Body of pancreas (tissue), 4 donors: ENCODE results near the gene SGCD. TPM values are rescaled to one million over a fixed set of nuclear protein-coding genes. Genes with fewer than 3 reads are reported as not detected.

ENCODE experiments used
- ATAC-seq: fragments of 150-250 bp; one replicate; pipeline ENCODE4 v1.9.1; 2016
- DNase-seq, 4 donors: peaks; one replicate each; pipeline ENCODE4 v3.0.0-alpha.2; 2019
- H3K27ac ChIP-seq, 4 donors: fragments of 200-600 bp; sonication (generic); 1 replicate in 3 of 4; 2 replicates in 1 of 4; pipeline versions ENCODE4 v1.5.1 to v1.6.1; 2016 to 2019; ENCODE audit warnings: mild to moderate bottlenecking in 1 of 4, mixed read lengths in 1 of 4, moderate library complexity in 1 of 4
- H3K27me3 ChIP-seq, 2 donors: fragments of 200-600 bp; sonication (generic); one replicate each; pipeline ENCODE4 v1.6.0; 2016; ENCODE audit warnings: mild to moderate bottlenecking in 1 of 2
- H3K36me3 ChIP-seq, 2 donors: fragments of 200-600 bp; sonication (generic); replicated peaks in 1 of 2; 2 replicates each; pipeline ENCODE4 v1.5.1; 2016; ENCODE audit warnings: low read depth in 2 of 2; ENCODE audit not compliant: insufficient read depth in 1 of 2
- H3K4me1 ChIP-seq: fragments of 200-600 bp; sonication (generic); one replicate; pipeline ENCODE4 v1.6.0; 2016
- H3K4me3 ChIP-seq, 2 donors: fragments of 200-600 bp; sonication (generic); 1 replicate in 1 of 2; 2 replicates in 1 of 2; pipeline ENCODE4 v1.5.1; 2016 to 2019
- H3K9me3 ChIP-seq, 3 donors: fragments of 200-600 bp; sonication (generic); 1 replicate in 2 of 3; 2 replicates in 1 of 3; pipeline ENCODE4 v1.5.1; 2016
- POLR2A ChIP-seq, 3 donors: fragments of 450-650 bp; IDR thresholded peaks; one replicate each; pipeline ENCODE4 v1.6.1; 2016; ENCODE audit warnings: antibody characterized with exemption in 3 of 3, mild to moderate bottlenecking in 2 of 3
- WGBS, 2 donors: methylation state at CpG; one replicate each; pipeline ENCODE4 v1.1.5; 2017; 5-methylcytosine and 5-hydroxymethylcytosine counted together
- intact Hi-C: fragments of 100-400 bp; cut with DNase I; formaldehyde crosslinking; loops from one replicate; pipeline ENCODE4 v1.15.1; 2023
- total RNA-seq, 2 donors: library from RNA; depleted of rRNA; stranded (reverse); fragments of >200 nt; gene quantifications; one replicate each; pipeline ENCODE4 v1.1.0, GENCODE V29; 2016
- TF ChIP-seq, protein P1 (sequence below), 7 experiments: fragments of 450-650 bp in 4 of 7; fragments of 200-600 bp in 3 of 7; sonication (generic) in 3 of 7; IDR thresholded peaks; one replicate each; pipeline ENCODE4 v1.5.1; 2016 to 2019; ENCODE audit warnings: antibody characterized with exemption in 7 of 7

The SGCD gene
- total RNA-seq, 2 donors from 2014 or later, result 0.66 to 2.6 TPM

DNA sequence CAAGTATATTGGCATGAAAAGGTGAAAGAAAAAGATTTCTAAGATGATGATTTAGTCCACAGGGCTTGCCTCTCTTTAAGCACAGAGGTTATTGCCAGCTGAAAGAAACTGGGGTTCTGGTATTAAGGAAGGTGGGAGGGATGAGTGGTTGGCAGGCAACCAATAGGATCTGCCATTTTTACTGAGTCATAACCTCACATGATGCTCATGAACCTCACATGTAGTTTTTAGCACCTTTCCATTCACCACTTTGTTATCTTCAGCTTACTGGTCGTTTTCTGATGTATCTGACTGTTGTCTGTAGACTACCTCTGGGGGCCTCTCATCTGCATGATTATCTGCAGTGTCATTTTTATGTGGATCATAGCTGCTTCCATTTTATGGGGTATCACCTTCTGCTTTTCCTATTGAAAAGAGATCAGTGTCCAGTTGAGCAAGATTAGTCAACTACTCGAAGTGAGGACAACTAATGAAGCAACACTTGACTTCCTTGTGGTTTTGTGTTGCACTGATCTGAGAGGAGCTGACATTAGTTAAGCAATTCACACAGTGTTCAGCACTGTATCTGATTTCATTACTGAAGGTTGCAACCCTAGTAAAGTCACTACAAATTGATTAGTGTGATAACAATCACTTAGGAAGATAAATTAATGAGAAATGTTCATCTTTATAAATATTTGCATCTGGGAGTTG is 186.3 kb downstream of the SGCD start:
- Histone ChIP-seq H3K9me3 (no peaks in the 10 kb centered on the region), H3K4me1 (no peaks in the 10 kb centered on the region), H3K4me3 (no peak overlapping the region), H3K27me3 (no peaks in the 10 kb centered on the region), H3K36me3 (no peaks in the 10 kb centered on the region), H3K27ac (no peak overlapping the region)
- 18 to 26% methylated on average over 2 of the region's 2 CpGs for WGBS, 2 donors
- TF ChIP-seq, protein P1, sequence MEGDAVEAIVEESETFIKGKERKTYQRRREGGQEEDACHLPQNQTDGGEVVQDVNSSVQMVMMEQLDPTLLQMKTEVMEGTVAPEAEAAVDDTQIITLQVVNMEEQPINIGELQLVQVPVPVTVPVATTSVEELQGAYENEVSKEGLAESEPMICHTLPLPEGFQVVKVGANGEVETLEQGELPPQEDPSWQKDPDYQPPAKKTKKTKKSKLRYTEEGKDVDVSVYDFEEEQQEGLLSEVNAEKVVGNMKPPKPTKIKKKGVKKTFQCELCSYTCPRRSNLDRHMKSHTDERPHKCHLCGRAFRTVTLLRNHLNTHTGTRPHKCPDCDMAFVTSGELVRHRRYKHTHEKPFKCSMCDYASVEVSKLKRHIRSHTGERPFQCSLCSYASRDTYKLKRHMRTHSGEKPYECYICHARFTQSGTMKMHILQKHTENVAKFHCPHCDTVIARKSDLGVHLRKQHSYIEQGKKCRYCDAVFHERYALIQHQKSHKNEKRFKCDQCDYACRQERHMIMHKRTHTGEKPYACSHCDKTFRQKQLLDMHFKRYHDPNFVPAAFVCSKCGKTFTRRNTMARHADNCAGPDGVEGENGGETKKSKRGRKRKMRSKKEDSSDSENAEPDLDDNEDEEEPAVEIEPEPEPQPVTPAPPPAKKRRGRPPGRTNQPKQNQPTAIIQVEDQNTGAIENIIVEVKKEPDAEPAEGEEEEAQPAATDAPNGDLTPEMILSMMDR (IDR thresholded peaks at IDR 0.05), result no peak
- no peak for TF ChIP-seq POLR2A (IDR thresholded peaks at IDR 0.05)
- intact Hi-C loops, result no loop called here
- no peak for DNase-seq
- ATAC-seq, result no peak

DNA sequence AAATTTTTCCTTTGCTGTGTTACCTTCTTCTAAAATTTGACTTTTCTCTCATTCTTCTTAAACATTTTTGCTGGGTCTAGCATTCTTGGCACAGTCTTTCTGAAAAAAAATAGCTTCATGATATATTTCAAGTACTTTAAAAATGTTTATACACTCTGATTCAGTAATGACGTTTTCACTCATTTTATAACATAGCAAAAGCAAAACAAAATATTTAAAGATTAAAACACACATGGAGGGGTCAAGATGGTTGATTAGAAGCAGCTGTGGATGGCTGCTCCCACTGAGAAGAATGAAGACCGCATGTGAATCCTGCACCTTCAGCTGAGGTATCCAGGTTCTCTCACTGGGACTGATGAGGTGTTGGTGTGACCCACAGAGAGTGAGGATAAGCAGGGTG is 188.2 kb downstream of the SGCD start:
- intact Hi-C loops, result no loop called here
- DNase-seq (no peak), ATAC-seq (no peak)
- H3K4me1 ChIP-seq, result no peaks in the 10 kb centered on the region
- H3K27me3 ChIP-seq, result no peaks in the 10 kb centered on the region
- TF ChIP-seq, protein P1 (IDR thresholded peaks at IDR 0.05), result no peak
- TF ChIP-seq POLR2A (IDR thresholded peaks at IDR 0.05), result no peak
- no peaks in the 10 kb centered on the region for H3K36me3 ChIP-seq
- WGBS, 2 donors, result 40 to 49% methylated on average over 2 of the region's 2 CpGs
- H3K4me3 ChIP-seq, result no peak overlapping the region
- no peaks in the 10 kb centered on the region for H3K9me3 ChIP-seq
- H3K27ac ChIP-seq, result no peak overlapping the region

DNA sequence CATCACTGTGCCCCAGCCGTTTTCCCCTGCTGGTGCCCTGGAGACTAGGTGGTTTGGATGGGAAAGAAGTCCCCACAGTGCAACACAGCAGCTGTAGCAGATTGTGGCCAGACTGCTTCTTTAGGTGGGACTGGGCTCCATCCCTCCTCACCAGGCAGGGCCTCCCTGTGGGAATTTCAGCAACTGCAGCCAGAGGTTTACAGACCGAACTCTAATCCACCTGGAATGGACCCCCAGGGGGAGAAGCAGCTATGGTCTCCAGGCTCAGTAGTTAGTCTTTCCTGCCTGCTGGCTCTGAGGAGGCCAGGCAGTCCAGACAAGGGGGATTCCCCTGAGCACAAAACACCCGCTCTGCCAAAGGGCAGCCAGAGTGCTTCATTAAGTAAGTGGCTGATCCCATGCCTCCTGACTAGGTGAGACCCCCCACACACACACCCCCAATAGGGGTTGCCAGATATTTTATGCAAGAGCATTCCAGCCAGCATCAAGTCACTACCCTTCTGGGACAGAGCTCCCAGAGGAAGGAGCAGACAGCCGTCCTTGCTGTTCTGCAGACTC is 188.9 kb downstream of the SGCD start:
- Histone ChIP-seq H3K36me3 (no peaks in the 10 kb centered on the region), H3K9me3 (no peaks in the 10 kb centered on the region), H3K27ac (no peak overlapping the region), H3K4me3 (no peak overlapping the region), H3K4me1 (no peaks in the 10 kb centered on the region), H3K27me3 (no peaks in the 10 kb centered on the region)
- ATAC-seq (no peak), DNase-seq (no peak)
- intact Hi-C loops, result no loop called here
- 13 to 38% methylated on average over 1 to 4 of the region's 4 CpGs for WGBS, 2 donors
- TF ChIP-seq, protein P1 (IDR thresholded peaks at IDR 0.05), result no peak
- no peak for TF ChIP-seq POLR2A (IDR thresholded peaks at IDR 0.05)

DNA sequence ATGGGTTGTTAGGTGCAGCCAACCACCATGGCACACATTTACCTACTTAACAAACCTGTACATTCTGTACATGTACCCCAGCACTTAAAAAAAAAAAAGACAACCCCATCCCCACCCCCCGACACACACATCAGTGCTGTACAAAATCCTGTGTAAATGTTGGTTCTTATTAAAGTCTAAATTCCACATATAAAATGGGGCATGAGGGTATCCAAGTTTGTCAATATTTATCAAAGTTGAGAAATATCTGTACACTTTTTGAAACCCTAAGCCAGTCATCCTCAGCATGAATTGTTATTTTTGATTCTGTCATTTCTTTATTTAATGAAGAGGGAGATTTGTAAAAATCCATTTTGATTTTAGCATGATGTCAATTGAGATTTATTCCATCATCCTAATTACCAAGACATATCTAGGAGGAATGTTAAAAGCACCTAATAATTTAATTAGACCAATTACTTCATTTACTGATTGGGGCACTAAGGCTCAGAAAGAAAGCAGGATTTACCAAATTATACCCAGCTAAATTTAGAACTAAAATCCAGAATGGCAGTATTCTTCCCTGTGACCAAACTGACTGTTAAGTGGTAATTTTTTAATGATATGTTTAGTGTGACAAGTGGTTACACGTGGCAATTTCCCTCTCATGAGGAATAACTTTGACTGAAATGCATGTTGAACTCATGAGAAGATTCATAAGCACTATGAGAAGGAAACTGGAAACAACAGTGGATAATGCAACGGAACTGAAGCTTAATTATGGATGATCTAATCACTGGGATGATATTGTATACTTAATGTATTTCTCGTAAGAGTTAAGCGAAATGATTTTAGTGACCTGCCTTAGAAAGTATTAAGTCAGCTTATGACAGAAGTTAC is 195.9 kb downstream of the SGCD start:
- Histone ChIP-seq H3K27me3 (no peaks in the 10 kb centered on the region), H3K9me3 (no peaks in the 10 kb centered on the region), H3K36me3 (no peaks in the 10 kb centered on the region), H3K27ac (no peak overlapping the region), H3K4me3 (no peak overlapping the region), H3K4me1 (no peaks in the 10 kb centered on the region)
- 61 to 63% methylated on average over 5 of the region's 5 CpGs for WGBS, 2 donors
- DNase-seq, result no peak
- no peak for ATAC-seq
- intact Hi-C loops, result no loop called here
- TF ChIP-seq, protein P1 (IDR thresholded peaks at IDR 0.05), result no peak
- no peak for TF ChIP-seq POLR2A (IDR thresholded peaks at IDR 0.05)
